HEK293T (cell line): ENCODE results near the gene ASPM.

Experiments used
- CTCF ChIA-PET: fragments of 350-600 bp; formaldehyde crosslinking; extraction: SDS; loops from one replicate; lab custom pipeline; 2021; ENCODE audit warnings: antibody characterized with exemption, inconsistent platforms; lab: Yijun Ruan, JAX
- POLR2A ChIA-PET: fragments of 350-600 bp; formaldehyde crosslinking; extraction: SDS; loops from one replicate; lab custom pipeline; 2020; ENCODE audit warnings: antibody characterized with exemption, inconsistent platforms; lab: Yijun Ruan, JAX
- DNase-seq: peaks from one replicate; pipeline ENCODE4 v3.0.0; 2012; ENCODE audit warnings: mixed read lengths; ENCODE audit errors: extremely low spot score
- ARNT ChIP-seq: fragments of 450-650 bp; IDR thresholded peaks from 2 replicates; pipeline ENCODE4 v1.6.1; 2017; ENCODE audit warnings: mild to moderate bottlenecking
- BHLHE40 ChIP-seq: fragments of 450-650 bp; IDR thresholded peaks from 2 replicates; pipeline ENCODE4 v1.6.1; 2016; ENCODE audit warnings: mild to moderate bottlenecking, moderate library complexity, borderline replicate concordance
- CTBP1 ChIP-seq: fragments of 450-650 bp; IDR thresholded peaks from 2 replicates; pipeline ENCODE4 v1.6.1; 2016; ENCODE audit warnings: borderline replicate concordance
- ELF4 ChIP-seq: fragments of 450-650 bp; IDR thresholded peaks from 2 replicates; pipeline ENCODE4 v1.6.1; 2017; ENCODE audit warnings: antibody characterized with exemption
- FOXA1 ChIP-seq: fragments of 450-650 bp; IDR thresholded peaks from 2 replicates; pipeline ENCODE4 v1.6.1; 2016; ENCODE audit warnings: mild to moderate bottlenecking
- FOXK2 ChIP-seq: fragments of 450-650 bp; IDR thresholded peaks from 2 replicates; pipeline ENCODE4 v1.6.1; 2016; ENCODE audit warnings: mild to moderate bottlenecking
- FOXM1 ChIP-seq: fragments of 450-650 bp; IDR thresholded peaks from 2 replicates; pipeline ENCODE4 v1.6.1; 2017; ENCODE audit warnings: mild to moderate bottlenecking, borderline replicate concordance
- HDGF ChIP-seq: fragments of 450-650 bp; IDR thresholded peaks from 2 replicates; pipeline ENCODE4 v1.6.1; 2017; ENCODE audit warnings: antibody characterized with exemption, borderline replicate concordance
- L3MBTL2 ChIP-seq: fragments of 450-650 bp; conservative IDR thresholded peaks from 2 replicates; pipeline ENCODE4 v1.6.1; 2016; ENCODE audit warnings: mild to moderate bottlenecking
- LEF1 ChIP-seq: fragments of 450-650 bp; IDR thresholded peaks from 2 replicates; pipeline ENCODE4 v1.6.1; 2017; ENCODE audit warnings: mild to moderate bottlenecking, borderline replicate concordance
- NFRKB ChIP-seq: fragments of 450-650 bp; IDR thresholded peaks from 2 replicates; pipeline ENCODE4 v1.6.1; 2016; ENCODE audit warnings: mild to moderate bottlenecking, moderate library complexity
- PKNOX1 ChIP-seq: fragments of 450-650 bp; IDR thresholded peaks from 2 replicates; pipeline ENCODE4 v1.6.1; 2016
- SP1 ChIP-seq: fragments of 450-650 bp; IDR thresholded peaks from 2 replicates; pipeline ENCODE4 v1.6.1; 2017
- SUZ12 ChIP-seq: fragments of 450-650 bp; IDR thresholded peaks from 2 replicates; pipeline ENCODE4 v1.6.1; 2016; ENCODE audit warnings: mild to moderate bottlenecking
- TARDBP ChIP-seq: fragments of 450-650 bp; IDR thresholded peaks from 2 replicates; pipeline ENCODE4 v1.6.1; 2016
- ZNF384 ChIP-seq: fragments of 450-650 bp; IDR thresholded peaks from 2 replicates; pipeline ENCODE4 v1.6.1; 2016

ASPM gene, protein sequence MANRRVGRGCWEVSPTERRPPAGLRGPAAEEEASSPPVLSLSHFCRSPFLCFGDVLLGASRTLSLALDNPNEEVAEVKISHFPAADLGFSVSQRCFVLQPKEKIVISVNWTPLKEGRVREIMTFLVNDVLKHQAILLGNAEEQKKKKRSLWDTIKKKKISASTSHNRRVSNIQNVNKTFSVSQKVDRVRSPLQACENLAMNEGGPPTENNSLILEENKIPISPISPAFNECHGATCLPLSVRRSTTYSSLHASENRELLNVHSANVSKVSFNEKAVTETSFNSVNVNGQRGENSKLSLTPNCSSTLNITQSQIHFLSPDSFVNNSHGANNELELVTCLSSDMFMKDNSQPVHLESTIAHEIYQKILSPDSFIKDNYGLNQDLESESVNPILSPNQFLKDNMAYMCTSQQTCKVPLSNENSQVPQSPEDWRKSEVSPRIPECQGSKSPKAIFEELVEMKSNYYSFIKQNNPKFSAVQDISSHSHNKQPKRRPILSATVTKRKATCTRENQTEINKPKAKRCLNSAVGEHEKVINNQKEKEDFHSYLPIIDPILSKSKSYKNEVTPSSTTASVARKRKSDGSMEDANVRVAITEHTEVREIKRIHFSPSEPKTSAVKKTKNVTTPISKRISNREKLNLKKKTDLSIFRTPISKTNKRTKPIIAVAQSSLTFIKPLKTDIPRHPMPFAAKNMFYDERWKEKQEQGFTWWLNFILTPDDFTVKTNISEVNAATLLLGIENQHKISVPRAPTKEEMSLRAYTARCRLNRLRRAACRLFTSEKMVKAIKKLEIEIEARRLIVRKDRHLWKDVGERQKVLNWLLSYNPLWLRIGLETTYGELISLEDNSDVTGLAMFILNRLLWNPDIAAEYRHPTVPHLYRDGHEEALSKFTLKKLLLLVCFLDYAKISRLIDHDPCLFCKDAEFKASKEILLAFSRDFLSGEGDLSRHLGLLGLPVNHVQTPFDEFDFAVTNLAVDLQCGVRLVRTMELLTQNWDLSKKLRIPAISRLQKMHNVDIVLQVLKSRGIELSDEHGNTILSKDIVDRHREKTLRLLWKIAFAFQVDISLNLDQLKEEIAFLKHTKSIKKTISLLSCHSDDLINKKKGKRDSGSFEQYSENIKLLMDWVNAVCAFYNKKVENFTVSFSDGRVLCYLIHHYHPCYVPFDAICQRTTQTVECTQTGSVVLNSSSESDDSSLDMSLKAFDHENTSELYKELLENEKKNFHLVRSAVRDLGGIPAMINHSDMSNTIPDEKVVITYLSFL (N-terminal part only)

GRCh38 chr1:197146101-197147095 is at the start of gene ASPM:
ASPM (minus strand) TSS chr1:197146669; CDS start chr1:197146437, 232 bp downstream.
- ChIA-PET POLR2A (no interaction called here), CTCF (no interaction called here)
- TF ChIP-seq SUZ12 (no peak), PKNOX1 (peak; percentile 98), L3MBTL2 (peak; percentile 67), FOXM1 (peak; percentile 98)
- DNase-seq: peak; percentile 93

DNA sequence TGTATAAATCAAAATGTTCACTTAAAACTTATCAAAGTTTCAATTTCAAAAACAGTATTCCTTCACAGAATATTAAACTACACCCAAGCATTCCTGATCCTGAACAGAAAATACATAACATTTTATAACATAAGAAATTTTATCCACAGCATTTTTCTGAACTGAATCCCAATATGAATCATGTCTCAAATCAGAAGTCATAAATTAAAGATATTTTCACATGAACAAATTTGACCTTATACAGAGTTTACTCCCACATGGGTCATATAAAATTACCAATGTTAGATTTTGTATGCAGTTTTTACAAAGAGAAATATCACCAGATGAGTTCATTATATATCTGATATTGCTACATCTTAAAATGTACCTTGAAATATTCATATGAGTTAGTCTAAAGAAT is 48.6 kb upstream of the ASPM start:
- ChIA-PET POLR2A (no interaction called here), CTCF (no interaction called here)
- TF ChIP-seq NFRKB: no peak
- TF ChIP-seq LEF1: no peak
- DNase-seq: no peak

DNA sequence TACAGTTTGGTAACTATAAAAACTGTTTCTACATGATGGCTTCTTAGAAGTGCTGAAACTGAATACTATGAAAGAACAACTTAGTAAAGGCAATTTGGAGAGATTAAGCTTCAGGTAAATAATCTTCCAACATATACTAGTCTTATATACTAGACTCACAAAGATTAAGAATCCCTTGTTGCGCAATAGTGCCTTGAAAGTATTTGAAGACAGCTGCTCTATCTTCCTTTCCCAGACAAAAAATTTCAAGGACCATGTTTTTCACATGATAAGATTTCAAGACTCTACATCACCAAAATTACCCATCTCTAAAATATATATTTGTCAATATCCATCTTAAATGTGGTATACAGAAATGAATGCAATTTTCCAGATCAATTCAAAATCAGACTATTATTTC is 37.7 kb upstream of the ASPM start:
- no peak for TF ChIP-seq ARNT
- TF ChIP-seq CTBP1: no peak
- TF ChIP-seq FOXM1: no peak
- no peak for TF ChIP-seq NFRKB
- TF ChIP-seq FOXK2: no peak
- TF ChIP-seq SP1: no peak
- no peak for TF ChIP-seq FOXA1
- DNase-seq: no peak
- CTCF ChIA-PET: no interaction called here
- POLR2A ChIA-PET: no interaction called here

GRCh38 chr1:197183195-197183748 is 36.8 kb upstream of the ASPM start:
- CTCF ChIA-PET: no interaction called here
- no peak for DNase-seq
- POLR2A ChIA-PET: no interaction called here
- TF ChIP-seq FOXK2 (no peak), FOXM1 (peak; percentile 18; the same call in 1 of the 2 replicates), HDGF (no peak), FOXA1 (no peak), PKNOX1 (peak; percentile 84), ARNT (no peak), BHLHE40 (no peak), SUZ12 (no peak), NFRKB (no peak), SP1 (no peak), ELF4 (no peak), TARDBP (no peak), L3MBTL2 (no peak), LEF1 (no peak), ZNF384 (no peak), CTBP1 (peak; percentile 46; the same call in 1 of the 2 replicates)

DNA sequence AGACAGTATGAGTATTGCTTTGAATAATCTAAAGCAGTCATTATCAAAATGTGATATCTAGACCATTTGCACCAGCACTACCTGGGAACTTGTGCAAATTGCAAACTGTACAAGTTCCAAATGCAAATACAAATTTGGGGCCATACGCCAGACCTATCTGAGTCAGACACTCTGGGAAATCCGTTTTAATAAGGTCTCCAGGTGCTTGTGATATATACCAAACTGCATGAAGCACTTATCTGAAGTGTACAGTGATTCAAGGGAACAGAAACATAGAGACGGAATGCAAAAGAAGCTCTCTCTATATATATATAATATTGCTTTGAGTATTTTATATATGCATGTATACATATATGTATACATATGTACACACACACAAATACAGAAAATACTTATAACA is 36.2 kb upstream of the ASPM start:
- ChIA-PET POLR2A (no interaction called here), CTCF (no interaction called here)
- no peak for DNase-seq

More for the DNA sequence above, 36.2 kb upstream of the ASPM start:
- no peak for TF ChIP-seq NFRKB
- TF ChIP-seq FOXK2: no peak
- no peak for TF ChIP-seq FOXM1
- no peak for TF ChIP-seq CTBP1
- TF ChIP-seq BHLHE40: no peak
- no peak for TF ChIP-seq SUZ12
- TF ChIP-seq LEF1: no peak
- TF ChIP-seq ARNT: no peak
- no peak for TF ChIP-seq TARDBP
- TF ChIP-seq PKNOX1: no peak
- TF ChIP-seq HDGF: no peak
- TF ChIP-seq FOXA1: no peak
- TF ChIP-seq ZNF384: no peak
- TF ChIP-seq L3MBTL2: no peak
- TF ChIP-seq ELF4: no peak
- no peak for TF ChIP-seq SP1
